HFFc6 (cell line): ENCODE data around the gene SULT1A1. TPM values are rescaled to one million over a fixed set of nuclear protein-coding genes. Genes with fewer than 3 reads are reported as not detected.

ENCODE experiments used
- DNase-seq: peaks from one replicate; pipeline ENCODE4 v3.0.0-alpha.2; 2018
- H3K27ac Mint-ChIP-seq: 2 replicates; pipeline ENCODE4 v1.8.0; 2020; ENCODE audit warnings: mild to moderate bottlenecking, mixed read lengths
- H3K27me3 Mint-ChIP-seq: 2 replicates; pipeline ENCODE4 v1.8.0; 2021; ENCODE audit warnings: mild to moderate bottlenecking, moderate library complexity, mixed read lengths; ENCODE audit not compliant: insufficient read depth
- H3K36me3 Mint-ChIP-seq: 2 replicates; pipeline ENCODE4 v1.8.0; 2021; ENCODE audit warnings: low read depth, mixed read lengths
- H3K4me1 Mint-ChIP-seq: 2 replicates; pipeline ENCODE4 v1.8.0; 2020; ENCODE audit warnings: low read depth, mixed read lengths
- H3K4me3 Mint-ChIP-seq: 2 replicates; pipeline ENCODE4 v1.8.0; 2020; ENCODE audit warnings: mild to moderate bottlenecking, moderate library complexity, mixed read lengths
- H3K9me3 Mint-ChIP-seq: 2 replicates; pipeline ENCODE4 v1.8.0; 2020; ENCODE audit warnings: mild to moderate bottlenecking, mixed read lengths
- CTCF ChIP-seq: fragments of 200-600 bp; sonication (generic); IDR thresholded peaks from 2 replicates; pipeline ENCODE4 v1.5.0; 2021; ENCODE audit warnings: antibody characterized with exemption, mild to moderate bottlenecking
- total RNA-seq, 6 experiments: library from RNA; stranded (reverse); fragmentation: NEBNext Ultra II Directional; extraction: Animal tissue kit (Norgen Biotek cat#: 25700); gene quantifications; 2 replicates in 1 of 6; 3 replicates in 5 of 6; pipeline ENCODE4 v1.2.3, GENCODE V29; 2021

Gene SULT1A1
- total RNA-seq, 6 experiments from 2014 or later = 0.17 to 0.30 (median 0.18) TPM; not detected in 3

DNA sequence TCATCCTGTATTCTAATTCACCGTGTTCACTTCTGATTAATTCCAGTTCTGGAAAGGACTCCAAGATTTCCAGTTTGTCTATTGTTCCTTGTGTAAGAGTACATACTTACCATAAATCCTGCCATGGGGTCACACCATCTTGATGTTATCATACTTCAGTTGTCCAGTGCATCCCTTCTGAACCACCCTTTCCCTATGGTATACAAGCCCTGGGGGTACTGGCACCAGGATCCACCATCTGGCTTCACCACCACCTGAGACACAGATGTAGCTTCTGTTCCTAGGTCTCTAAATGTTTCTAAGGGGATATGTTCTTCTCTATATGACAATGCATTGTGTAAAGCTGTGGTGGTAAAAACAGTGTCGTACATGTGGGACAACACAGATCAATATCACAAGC, 34.9 kb downstream of the SULT1A1 start:
- TF ChIP-seq CTCF = no peak
- Mint-ChIP-seq H3K36me3 (0 out of 2 replicates have a peak, but pooled peaks cover 3% of the 10 kb centered on the region), H3K9me3 (no peaks in the 10 kb centered on the region), H3K4me3 (no peak overlapping the region), H3K4me1 (no peaks in the 10 kb centered on the region), H3K27me3 (peaks cover 2% of the 10 kb centered on the region), H3K27ac (no peak overlapping the region)
- no peak for DNase-seq

DNA sequence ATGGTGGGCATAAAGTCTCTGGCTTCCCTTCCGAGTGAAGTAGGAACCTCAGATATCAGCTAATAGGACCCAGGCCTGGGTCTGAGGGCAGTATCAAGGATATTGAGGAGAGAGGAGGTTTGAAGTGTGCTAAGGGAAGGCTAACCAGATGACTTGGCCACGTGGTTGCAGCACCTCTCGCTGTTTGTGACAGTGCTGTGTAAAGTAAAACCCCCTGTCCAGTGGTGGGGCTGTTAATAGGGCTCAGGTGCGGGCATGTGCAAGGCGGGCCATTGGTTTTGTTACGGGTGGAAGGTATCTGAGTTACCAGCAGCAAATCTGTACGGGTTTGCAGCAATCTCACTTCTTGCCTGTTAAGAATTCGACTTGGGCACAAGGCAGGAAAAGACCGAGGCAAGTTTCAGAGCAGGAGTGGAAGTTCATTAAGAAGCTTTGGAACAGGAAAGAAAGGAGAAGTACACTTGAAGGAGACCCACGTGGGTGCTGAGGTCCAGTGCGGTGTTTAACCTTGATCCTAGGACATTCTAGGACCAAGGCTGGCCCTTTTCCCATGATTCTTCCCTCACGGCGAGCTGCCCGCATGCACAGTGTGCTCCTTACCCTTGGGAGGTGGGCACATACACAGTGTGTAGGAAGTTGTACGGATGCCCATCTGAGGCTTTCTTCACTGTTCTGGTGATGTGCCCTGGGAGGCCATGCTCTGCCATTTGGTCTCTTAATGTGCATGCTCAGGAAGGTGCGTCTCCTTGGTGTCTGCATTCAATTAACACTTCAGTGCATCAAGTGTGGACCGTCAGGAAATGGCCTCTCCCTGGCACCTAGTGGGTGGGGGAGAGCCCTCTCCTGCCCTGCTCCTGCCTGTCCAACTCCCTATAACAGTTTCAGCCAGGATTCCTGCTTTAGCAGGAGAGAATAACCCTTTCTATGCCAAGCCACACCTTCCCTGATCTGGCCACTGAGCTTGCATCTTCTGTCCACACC, 35.8 kb downstream of the SULT1A1 start:
- no peaks in the 10 kb centered on the region for H3K9me3 Mint-ChIP-seq
- peaks cover 2% of the 10 kb centered on the region for H3K27me3 Mint-ChIP-seq
- TF ChIP-seq CTCF = no peak
- no peak overlapping the region for H3K4me3 Mint-ChIP-seq
- DNase-seq = no peak
- 0 out of 2 replicates have a peak, but pooled peaks cover 3% of the 10 kb centered on the region for H3K36me3 Mint-ChIP-seq
- H3K4me1 Mint-ChIP-seq = peaks cover 4% of the 10 kb centered on the region; the same call in 1 of the 2 replicates
- no peak overlapping the region for H3K27ac Mint-ChIP-seq

DNA sequence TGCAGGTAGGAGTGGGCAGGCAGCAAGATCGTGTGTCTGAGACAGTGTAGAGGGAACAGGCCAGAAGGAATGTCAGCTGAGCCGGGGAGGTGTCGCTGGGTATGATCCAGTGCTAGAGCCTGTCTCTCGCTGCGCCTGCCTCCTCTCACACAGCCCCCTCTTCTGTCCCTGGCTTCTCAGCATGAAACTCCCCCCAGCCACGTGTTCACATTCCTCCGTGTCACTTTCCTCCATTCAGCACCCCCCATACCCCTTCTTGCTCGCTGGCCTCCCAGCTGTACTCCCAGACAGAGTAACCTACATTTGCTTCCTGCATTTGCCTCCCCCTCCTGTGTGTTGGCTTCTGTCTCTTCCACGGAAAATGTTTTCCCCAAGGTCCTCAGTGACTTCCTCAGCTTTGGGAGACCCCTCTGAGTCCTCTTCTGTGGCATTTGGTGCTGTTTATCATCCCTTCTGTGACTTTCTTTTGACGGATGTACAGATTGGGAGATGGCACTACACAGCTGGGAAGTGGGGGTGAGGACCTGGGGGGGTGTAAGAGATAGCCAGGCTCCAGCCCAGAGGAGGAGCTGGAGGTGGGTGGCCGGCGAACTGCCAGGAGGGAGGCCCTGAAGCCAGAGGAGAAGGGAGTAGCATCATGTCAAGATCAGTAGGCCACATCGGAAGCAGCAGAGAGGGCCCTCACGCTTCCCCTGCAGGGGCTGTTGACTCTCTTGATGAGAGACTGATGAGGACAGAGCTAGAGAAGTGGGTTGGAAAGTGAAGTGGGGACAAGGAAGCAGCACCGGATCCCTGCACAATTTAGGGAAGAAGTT, 36.9 kb downstream of the SULT1A1 start:
- no peak for TF ChIP-seq CTCF
- Mint-ChIP-seq H3K27ac (no peak overlapping the region), H3K9me3 (no peaks in the 10 kb centered on the region), H3K4me1 (peaks cover 7% of the 10 kb centered on the region; the same call in 1 of the 2 replicates), H3K27me3 (peaks cover 2% of the 10 kb centered on the region), H3K36me3 (0 out of 2 replicates have a peak, but pooled peaks cover 3% of the 10 kb centered on the region), H3K4me3 (no peak overlapping the region)
- no peak for DNase-seq

GRCh38 chr16:28569968-28570752, 39.7 kb downstream of the SULT1A1 start:
- Mint-ChIP-seq H3K36me3 (peaks cover 22% of the 10 kb centered on the region), H3K4me1 (peaks cover 7% of the 10 kb centered on the region; the same call in 1 of the 2 replicates), H3K27ac (no peak overlapping the region), H3K4me3 (no peak overlapping the region), H3K27me3 (peaks cover 2% of the 10 kb centered on the region), H3K9me3 (peaks cover 19% of the 10 kb centered on the region)
- no peak for DNase-seq
- TF ChIP-seq CTCF = no peak

- H3K27ac Mint-ChIP-seq = no peak overlapping the region
Measured at GRCh38 chr16:28569021-28569420, 40.8 kb downstream of the SULT1A1 start.

More at GRCh38 chr16:28569021-28569420, 40.8 kb downstream of the SULT1A1 start:
- peaks cover 7% of the 10 kb centered on the region; the same call in 1 of the 2 replicates for H3K4me1 Mint-ChIP-seq
- H3K4me3 Mint-ChIP-seq = no peak overlapping the region
- no peaks in the 10 kb centered on the region; the same call in 1 of the 2 replicates for H3K27me3 Mint-ChIP-seq
- no peak for DNase-seq
- no peak for TF ChIP-seq CTCF
- peaks cover 19% of the 10 kb centered on the region for H3K9me3 Mint-ChIP-seq
- H3K36me3 Mint-ChIP-seq = peaks cover 22% of the 10 kb centered on the region
